Sigmoid colon (tissue), 7 donors: ENCODE results near the gene SLC34A3. TPM values are rescaled to one million over a fixed set of nuclear protein-coding genes. Genes with fewer than 3 reads are reported as not detected.

Experiments
- DNase-seq: peaks from one replicate; pipeline ENCODE4 v3.0.0-alpha.2; 2019
- H3K27ac ChIP-seq, 4 donors: fragments of 200-600 bp; sonication (generic); one replicate each; pipeline ENCODE4 v1.5.1; 2016 to 2019; ENCODE audit warnings: mild to moderate bottlenecking in 1 of 4
- H3K27me3 ChIP-seq, 3 donors: fragments of 200-600 bp; sonication (generic); one replicate each; pipeline ENCODE4 v1.5.1; 2019; ENCODE audit warnings: mild to moderate bottlenecking in 1 of 3
- H3K36me3 ChIP-seq, 4 donors: fragments of 200-600 bp; sonication (generic); one replicate each; pipeline ENCODE4 v1.5.1; 2016 to 2019
- H3K4me1 ChIP-seq, 4 donors: fragments of 200-600 bp; sonication (generic); one replicate each; pipeline ENCODE4 v1.5.1; 2017 to 2019
- H3K4me3 ChIP-seq, 4 donors: fragments of 200-600 bp; sonication (generic); one replicate each; pipeline ENCODE4 v1.5.1; 2017 to 2019; ENCODE audit warnings: mild to moderate bottlenecking in 2 of 4, moderate library complexity in 1 of 4
- H3K9me3 ChIP-seq, 4 donors: fragments of 200-600 bp in 3 of 4; sonication (generic) in 3 of 4; one replicate each; pipeline versions ENCODE4 v1.5.1 to v1.6.1; 2013 to 2019
- CTCF ChIP-seq, 4 experiments: fragments of 450-650 bp in 3 of 4; fragments of 200-600 bp in 1 of 4; IDR thresholded peaks; one replicate each; pipeline ENCODE4 v1.5.1; 2016 to 2019; ENCODE audit warnings: antibody characterized with exemption in 4 of 4, mild to moderate bottlenecking in 3 of 4, moderate library complexity in 2 of 4
- EP300 ChIP-seq, 4 donors: sonication (generic); formaldehyde crosslinking; IDR thresholded peaks; one replicate each; pipeline ENCODE4 v1.6.1; 2017; ENCODE audit warnings: antibody characterized with exemption in 4 of 4
- POLR2A ChIP-seq, 2 donors: fragments of 450-650 bp; IDR thresholded peaks; one replicate each; pipeline ENCODE4 v1.6.1; 2016; ENCODE audit warnings: antibody characterized with exemption in 2 of 2, mild to moderate bottlenecking in 2 of 2, moderate library complexity in 2 of 2
- POLR2AphosphoS5 ChIP-seq, 4 donors: sonication (generic); formaldehyde crosslinking; IDR thresholded peaks; one replicate each; pipeline ENCODE4 v1.6.1; 2017; ENCODE audit warnings: antibody characterized with exemption in 4 of 4
- WGBS, 2 donors: extraction: QIAGEN DNeasy Blood & Tissue Kit; methylation state at CpG; one replicate each; pipeline ENCODE4 v1.1.7; 2013; 5-methylcytosine and 5-hydroxymethylcytosine counted together
- intact Hi-C: fragments of 100-400 bp; cut with DNase I; formaldehyde crosslinking; loops from one replicate; pipeline ENCODE4 v1.15.1; 2023
- polyA plus RNA-seq, 3 donors: library from polyadenylated mRNA; stranded (reverse); fragments of 200-250 nt; gene quantifications; one replicate each; pipeline ENCODE4 v1.2.3, GENCODE V29; 2013
- total RNA-seq, 4 donors: library from RNA; depleted of rRNA; stranded (reverse); fragments of >200 nt; gene quantifications; one replicate each; pipeline ENCODE4 v1.1.0, GENCODE V29; 2016
- donor health status: healthy with polysubstance abuse.
- donor health status: Bipolar disorder and iron deficiency.
- donor health status: healthy.

The SLC34A3 gene
- total and polyA plus RNA-seq, 7 donors, result not detected

- Histone ChIP-seq H3K4me3 (peak overlapping the region in 3 of 4 donors; percentile 33 to 49 (median 44)), H3K27me3 (peaks cover 19 to 90% (median 63%) of the 10 kb centered on the region in 3 donors), H3K27ac (peak overlapping the region in 2 of 4 donors; percentile 74 to 75), H3K4me1 (peaks cover 0 to 35% (median 24%) of the 10 kb centered on the region in 4 donors), H3K9me3 (no peaks in the 10 kb centered on the region), H3K36me3 (peaks cover 0 to 9% (median 0%) of the 10 kb centered on the region in 4 donors)
- 75 to 83% methylated on average over 139 of the region's 139 CpGs for WGBS, 2 donors
- intact Hi-C loops, result no loop called here
- DNase-seq, result no peak
- TF ChIP-seq POLR2AphosphoS5 (IDR thresholded peaks at IDR 0.05), result no peak
- TF ChIP-seq EP300 (IDR thresholded peaks at IDR 0.05), result no peak
- TF ChIP-seq POLR2A (IDR thresholded peaks at IDR 0.05), result no peak
- TF ChIP-seq CTCF (IDR thresholded peaks at IDR 0.05), result no peak
Measured at GRCh38 chr9:137278721-137279711, 48.3 kb downstream of the SLC34A3 start.

- no peak for DNase-seq
- Histone ChIP-seq H3K9me3 (no peaks in the 10 kb centered on the region), H3K27me3 (peaks cover 19 to 85% (median 63%) of the 10 kb centered on the region in 3 donors), H3K27ac (no peak overlapping the region), H3K36me3 (peaks cover 0 to 6% (median 0%) of the 10 kb centered on the region in 4 donors), H3K4me1 (peaks cover 0 to 35% (median 24%) of the 10 kb centered on the region in 4 donors), H3K4me3 (no peak overlapping the region)
- intact Hi-C loops, result no loop called here
- no peak for TF ChIP-seq POLR2A (IDR thresholded peaks at IDR 0.05)
- TF ChIP-seq CTCF (IDR thresholded peaks at IDR 0.05), result no peak
- no peak for TF ChIP-seq EP300 (IDR thresholded peaks at IDR 0.05)
- no peak for TF ChIP-seq POLR2AphosphoS5 (IDR thresholded peaks at IDR 0.05)
- 78 to 92% methylated on average over 41 of the region's 41 CpGs for WGBS, 2 donors
Measured at GRCh38 chr9:137279741-137280473, 49.2 kb downstream of the SLC34A3 start.

- WGBS, 2 donors, result 42 to 47% methylated on average over 85 of the region's 85 CpGs
- no peak for TF ChIP-seq CTCF (IDR thresholded peaks at IDR 0.05)
- no peak for TF ChIP-seq POLR2A (IDR thresholded peaks at IDR 0.05)
- no peak for TF ChIP-seq EP300 (IDR thresholded peaks at IDR 0.05)
- TF ChIP-seq POLR2AphosphoS5 (IDR thresholded peaks at IDR 0.05), result no peak
- intact Hi-C loops, result no loop called here
- H3K4me3 ChIP-seq, result no peak overlapping the region
- H3K9me3 ChIP-seq, result no peaks in the 10 kb centered on the region
- no peak for DNase-seq
- peaks cover 19 to 80% (median 63%) of the 10 kb centered on the region in 3 donors for H3K27me3 ChIP-seq
- H3K27ac ChIP-seq, result no peak overlapping the region
- H3K4me1 ChIP-seq, result peaks cover 0 to 35% (median 24%) of the 10 kb centered on the region in 4 donors
- H3K36me3 ChIP-seq, result peaks cover 0 to 6% (median 0%) of the 10 kb centered on the region in 4 donors
Measured at GRCh38 chr9:137280474-137281344, 50.0 kb downstream of the SLC34A3 start.
